HG03280 (cell line): ENCODE data around the gene INAFM1.
"Not testable (repeated sequence)": the region's sequence is repeated elsewhere in the genome, so short reads cannot be mapped to it uniquely, and the experiment has no call there.

Source experiments
- ATAC-seq: cut with Tn5 transposase; IDR thresholded peaks from one replicate; pipeline ENCODE4 v1.9.1; 2021; ENCODE audit warnings: mild to moderate bottlenecking, moderate library complexity; ENCODE audit not compliant: unreplicated experiment

The INAFM1 gene

GRCh38 chr19:47240996-47241918 lies 33.4 kb upstream of the INAFM1 start:
- ATAC-seq = no peak

- ATAC-seq = no peak
These were observed 32.6 kb upstream of the INAFM1 start for GRCh38 chr19:47241919-47242577.

DNA sequence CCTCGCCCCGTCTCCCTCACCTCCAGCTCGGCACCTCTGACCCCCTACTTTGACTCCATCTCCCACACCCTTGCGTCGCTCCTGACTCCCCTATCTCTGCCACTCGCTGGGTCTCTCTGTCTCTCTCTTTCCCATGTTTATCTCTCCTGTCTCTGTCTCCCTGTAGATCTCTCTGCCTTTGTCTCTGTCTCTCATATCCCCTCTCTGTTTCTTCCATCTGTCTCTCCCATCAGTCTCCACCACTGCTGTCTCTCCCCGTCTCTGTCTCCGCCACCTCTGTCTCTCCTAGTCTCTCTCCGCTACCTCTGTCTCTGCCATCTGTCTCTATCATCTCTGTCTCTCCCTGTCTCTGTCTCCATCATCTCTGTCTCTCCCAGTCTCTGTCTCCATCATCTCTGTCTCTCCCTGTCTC lies 31.3 kb upstream of the INAFM1 start:
- no peak for ATAC-seq

DNA sequence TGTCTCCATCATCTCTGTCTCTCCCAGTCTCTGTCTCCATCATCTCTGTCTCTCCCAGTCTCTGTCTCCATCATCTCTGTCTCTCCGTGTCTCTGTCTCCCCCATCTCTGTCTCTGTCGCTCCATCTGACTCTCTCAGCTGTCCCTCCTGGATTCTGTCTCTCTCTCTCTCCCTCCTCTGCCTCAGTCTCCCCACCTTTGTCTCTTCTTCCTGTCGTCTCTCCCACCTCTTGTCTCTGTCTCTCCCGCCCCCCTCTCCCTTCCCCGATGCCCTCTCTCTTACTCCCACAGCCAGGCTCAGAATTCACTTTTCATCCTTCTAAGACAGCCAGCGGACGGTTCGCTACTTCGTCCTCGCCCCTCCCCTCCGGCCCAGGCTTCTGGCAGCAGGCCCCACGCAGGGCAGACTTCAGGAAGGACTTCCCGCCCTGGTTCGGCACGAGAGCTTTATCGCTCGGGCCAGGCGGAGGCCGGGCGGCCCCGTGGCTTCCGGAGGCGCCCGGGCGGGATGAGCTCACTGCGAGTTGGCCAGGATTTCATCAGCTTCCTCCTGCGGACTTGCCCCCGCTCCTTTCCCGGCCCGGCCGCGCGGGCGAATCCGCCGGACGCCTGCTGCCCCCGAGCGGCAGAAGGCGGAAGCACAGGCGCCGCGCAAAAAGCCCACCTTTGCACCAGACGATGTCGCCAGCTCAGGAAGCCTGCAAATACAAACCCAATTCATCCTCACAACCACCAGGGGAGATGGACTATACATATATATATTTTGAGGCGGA lies 30.7 kb upstream of the INAFM1 start:
- peak; percentile 72 for ATAC-seq

DNA sequence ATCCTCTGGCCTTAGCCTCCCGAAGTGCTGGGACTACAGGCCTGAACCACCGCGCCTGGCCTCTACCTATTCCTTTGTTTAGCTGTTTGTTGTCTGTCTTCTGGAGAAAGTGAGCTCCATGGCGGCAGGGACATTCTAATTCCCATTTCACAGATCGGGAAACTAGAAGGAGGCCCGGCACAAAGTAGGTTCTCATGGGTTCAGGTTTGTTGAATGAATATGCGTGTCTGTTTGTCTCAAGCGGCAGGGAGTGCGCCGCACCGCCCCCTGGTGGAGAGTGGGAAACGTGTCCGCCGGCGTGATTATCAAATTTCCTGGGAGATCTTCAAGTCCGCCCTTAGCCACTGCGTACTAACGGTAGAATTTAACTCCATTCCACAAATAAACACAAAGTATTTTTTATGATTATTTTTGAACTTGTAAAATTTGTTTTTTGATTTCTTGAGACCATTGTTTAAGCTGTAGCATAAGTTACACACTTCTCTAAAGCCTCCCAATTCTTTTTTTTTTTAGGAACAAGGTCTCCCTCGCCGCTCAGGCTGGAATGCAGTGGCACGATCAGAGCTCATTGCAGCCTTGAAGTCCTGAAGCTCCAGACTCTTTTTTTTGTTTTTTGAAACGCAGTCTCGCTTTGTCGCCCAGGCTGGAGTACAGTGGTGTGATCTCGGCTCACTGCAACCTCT lies 27.2 kb upstream of the INAFM1 start:
- no peak for ATAC-seq

DNA sequence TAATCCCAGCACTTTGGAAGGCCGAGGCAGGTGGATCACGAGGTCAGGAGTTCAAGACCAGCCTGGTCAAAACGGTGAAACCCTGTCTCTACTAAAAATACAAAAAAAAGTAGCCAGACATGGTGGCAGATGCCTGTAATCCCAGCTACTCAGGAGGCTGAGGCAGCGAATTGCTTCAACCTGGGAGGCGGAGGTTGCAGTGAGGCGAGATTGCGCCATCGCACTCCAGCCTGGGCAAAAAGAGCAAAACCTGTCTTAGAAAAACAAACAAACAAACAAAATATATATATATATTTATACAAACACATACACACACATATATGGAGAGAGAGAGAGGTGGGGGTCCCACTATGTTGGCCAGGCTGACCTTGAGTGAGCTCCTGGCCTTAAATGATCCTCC lies 21.7 kb upstream of the INAFM1 start:
- ATAC-seq = not testable (repeated sequence)

DNA sequence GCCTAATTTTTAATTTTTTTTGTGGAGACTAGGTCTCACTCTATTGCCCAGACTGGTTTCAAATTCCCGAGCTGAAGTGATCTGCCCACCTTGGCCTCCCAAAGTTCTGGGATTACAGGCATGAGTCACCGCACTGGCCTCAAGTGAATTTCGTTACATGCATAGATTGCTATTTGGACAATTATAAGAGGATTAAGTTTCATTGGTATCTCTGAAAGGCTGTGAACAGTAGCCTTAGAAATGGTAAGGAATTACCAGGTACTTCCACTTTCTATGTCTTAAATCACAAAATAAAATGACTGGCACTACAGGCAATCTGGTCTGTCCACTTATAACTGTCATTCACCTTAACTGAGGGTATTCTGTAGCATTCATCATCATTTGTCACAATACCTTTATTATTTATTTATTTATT lies 21.2 kb upstream of the INAFM1 start:
- no peak for ATAC-seq

DNA sequence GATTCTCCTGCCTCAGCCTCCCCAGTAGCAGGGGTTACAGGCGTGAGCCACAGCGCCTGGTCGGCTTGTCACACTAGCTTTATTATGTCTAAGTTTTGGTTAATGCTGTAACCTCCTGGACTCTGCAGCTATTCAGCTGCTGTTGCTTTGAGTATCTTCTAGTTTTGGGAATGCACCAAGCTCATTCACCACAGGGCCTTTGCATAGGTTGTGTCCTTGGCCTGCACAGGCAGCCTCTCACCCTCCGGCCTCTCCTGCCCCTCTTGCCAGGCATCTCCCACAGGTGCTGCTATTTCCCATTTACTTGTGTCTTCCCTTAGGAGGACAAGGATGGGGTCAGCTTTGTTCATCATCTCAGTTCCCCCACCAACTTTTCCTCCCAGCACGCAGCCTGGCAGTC lies 20.7 kb upstream of the INAFM1 start:
- no peak for ATAC-seq

GRCh38 chr19:47255879-47256692 lies 18.6 kb upstream of the INAFM1 start, which contains the start of gene CCDC9:
CCDC9 (plus strand) TSS chr19:47256525; CDS start chr19:47258401, 1,876 bp downstream.
- ATAC-seq = peak; percentile 51

- ATAC-seq = peak; percentile 70
These were observed 17.8 kb upstream of the INAFM1 start for GRCh38 chr19:47256693-47257410.

DNA sequence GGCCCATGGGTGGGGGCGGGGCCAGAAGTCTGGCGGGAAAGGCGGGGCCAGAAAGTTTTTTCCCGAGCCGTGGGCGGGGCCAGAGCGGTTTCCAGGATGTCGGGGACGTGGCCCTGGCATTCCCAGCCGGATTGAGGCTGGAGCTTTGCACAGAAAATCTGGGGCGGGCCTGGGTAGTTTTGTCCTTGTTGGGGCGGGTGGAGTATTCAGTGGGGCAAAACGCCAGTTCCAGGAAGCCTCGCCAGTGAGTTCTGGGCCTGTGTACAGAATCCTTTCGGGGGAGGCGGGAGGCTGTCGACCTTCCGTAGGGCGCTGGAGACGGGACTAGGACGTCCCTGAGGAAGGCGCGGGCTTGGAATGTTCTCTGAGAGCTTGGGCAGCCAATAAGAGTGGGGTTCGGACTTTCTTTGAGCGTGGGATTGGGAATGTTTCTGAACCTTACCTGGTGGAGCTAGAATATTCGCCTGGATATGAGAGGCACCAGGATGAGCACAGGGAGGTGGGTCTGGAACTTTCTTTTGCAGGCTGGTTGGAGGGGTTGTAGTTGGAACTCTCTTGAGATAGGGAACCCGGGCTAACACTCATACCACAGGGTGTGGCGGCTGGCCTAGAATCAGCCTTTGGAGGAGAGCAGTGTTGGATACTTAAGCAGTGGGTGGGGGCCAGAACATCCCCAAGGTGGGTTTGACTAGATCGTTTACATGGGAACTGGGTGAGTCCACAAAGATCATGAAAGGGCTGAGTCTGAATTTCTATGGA lies 17.1 kb upstream of the INAFM1 start:
- ATAC-seq = peak; percentile 0

GRCh38 chr19:47258434-47258833 lies 16.3 kb upstream of the INAFM1 start:
- ATAC-seq = no peak

DNA sequence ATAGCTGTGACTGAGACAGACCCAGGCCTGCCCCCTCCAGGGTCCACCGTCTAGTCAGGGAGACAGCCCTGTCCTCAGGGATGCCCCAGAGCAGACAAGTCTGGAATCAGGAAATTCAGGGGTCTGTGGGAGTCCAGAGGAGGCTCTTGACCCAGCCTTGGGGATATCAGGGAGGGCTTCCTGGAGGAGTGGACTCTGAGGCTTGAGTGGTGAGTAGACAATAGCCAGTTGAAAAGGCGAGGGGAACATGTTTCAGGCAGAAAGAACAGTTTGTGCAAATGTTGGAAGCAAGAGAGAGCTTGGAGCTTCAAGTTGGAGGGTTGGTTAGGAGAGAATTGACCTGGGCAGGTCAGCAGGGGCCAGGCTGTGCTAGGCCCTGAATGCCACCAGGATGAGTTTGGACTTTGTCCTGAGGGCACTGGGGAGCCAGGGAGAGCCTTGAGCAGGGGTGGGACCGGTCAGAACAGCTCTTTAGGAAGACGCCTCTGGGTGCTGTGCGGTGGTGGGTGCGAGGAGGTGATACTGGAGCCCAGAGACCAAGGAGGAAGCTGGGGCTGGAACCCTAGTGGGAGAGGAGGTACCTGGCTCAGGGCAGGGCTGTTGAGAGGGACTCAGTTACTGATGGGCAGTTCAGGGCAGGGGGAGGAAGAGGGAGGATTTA lies 15.7 kb upstream of the INAFM1 start:
- no peak for ATAC-seq

- ATAC-seq = no peak
These were observed 14.2 kb upstream of the INAFM1 start for GRCh38 chr19:47260476-47260875.

GRCh38 chr19:47261946-47262793 lies 12.5 kb upstream of the INAFM1 start:
- ATAC-seq = peak; percentile 67

- no peak for ATAC-seq
These were observed 10.1 kb upstream of the INAFM1 start for GRCh38 chr19:47264629-47265028.

DNA sequence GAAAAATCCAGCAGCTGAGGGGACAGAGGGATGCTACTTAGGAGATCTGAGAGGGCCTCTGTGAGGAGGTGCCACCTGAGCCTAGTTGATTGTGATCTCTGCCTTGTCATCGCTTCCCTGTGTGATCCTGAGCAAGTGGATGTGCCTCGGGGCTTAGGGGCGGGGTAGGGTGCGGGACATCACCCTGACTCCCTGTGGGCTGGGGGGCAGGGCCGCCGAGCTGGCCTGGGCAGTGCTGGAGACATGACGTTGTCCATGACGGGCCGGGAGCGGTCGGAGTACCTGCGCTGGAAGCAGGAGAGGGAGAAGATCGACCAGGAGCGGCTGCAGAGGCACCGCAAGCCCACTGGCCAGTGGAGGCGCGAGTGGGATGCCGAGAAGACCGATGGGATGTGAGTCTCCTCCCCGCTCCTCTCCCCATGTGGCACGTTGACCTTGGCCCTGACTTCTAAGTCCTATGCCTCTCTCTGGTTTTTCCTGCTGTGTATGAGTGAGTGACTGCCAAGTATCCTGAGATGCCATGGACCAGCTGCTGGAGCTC lies 8.2 kb upstream of the INAFM1 start:
- no peak for ATAC-seq
